GM20431 (cell line): ENCODE measurements around the gene TDP2.

Experiments used
- in situ Hi-C: fragments of 300-500 bp; cut with MseI, MboI; formaldehyde crosslinking; loops from one replicate; pipeline ENCODE4 v1.15.0; 2020; ENCODE audit warnings: low sequenced_read_pairs; ENCODE audit not compliant: unreplicated experiment

Gene TDP2

GRCh38 chr6:24666641-24667377, at the start of gene TDP2, which contains the start of gene ACOT13:
TSS of gene TDP2 (minus strand) at chr6:24666899. CDS start at chr6:24666862, 37 bp downstream.
TSS of gene ACOT13 (plus strand) at chr6:24667077. CDS start at chr6:24667264, 187 bp downstream.
- in situ Hi-C loops, result no loop called here

GRCh38 chr6:24710519-24711303, 44.0 kb upstream of the TDP2 start:
- in situ Hi-C loops, result no loop called here

GRCh38 chr6:24709014-24709711, 42.5 kb upstream of the TDP2 start:
- in situ Hi-C loops, result no loop called here

GRCh38 chr6:24708612-24709011, 41.9 kb upstream of the TDP2 start:
- in situ Hi-C loops, result no loop called here

- in situ Hi-C loops, result no loop called here
These were observed 37.8 kb upstream of the TDP2 start for GRCh38 chr6:24704468-24704867.

- in situ Hi-C loops, result no loop called here
These were observed 36.1 kb upstream of the TDP2 start for GRCh38 chr6:24702720-24703282.

GRCh38 chr6:24699521-24700359, 33.0 kb upstream of the TDP2 start:
- in situ Hi-C loops, result loop anchor here (10.0 kb wide), 1 partner anchor 105 kb away; no protein-coding TSS in a partner anchor

GRCh38 chr6:24696097-24696496, 29.4 kb upstream of the TDP2 start:
- in situ Hi-C loops, result loop anchor here (10.0 kb wide), 1 partner anchor 101 kb away; no protein-coding TSS in a partner anchor

- in situ Hi-C loops, result loop anchor here (10.0 kb wide), 1 partner anchor 101 kb away; no protein-coding TSS in a partner anchor
These were observed 28.9 kb upstream of the TDP2 start for GRCh38 chr6:24695635-24696034.

- in situ Hi-C loops, result loop anchor here (10.0 kb wide), 1 partner anchor 99 kb away; no protein-coding TSS in a partner anchor
These were observed 27.5 kb upstream of the TDP2 start for GRCh38 chr6:24694198-24694597.

- in situ Hi-C loops, result loop anchor here (10.0 kb wide), 1 partner anchor 98 kb away; no protein-coding TSS in a partner anchor
These were observed 26.3 kb upstream of the TDP2 start for GRCh38 chr6:24692848-24693592.

GRCh38 chr6:24692415-24692814, 25.7 kb upstream of the TDP2 start:
- in situ Hi-C loops, result loop anchor here (10.0 kb wide), 1 partner anchor 98 kb away; no protein-coding TSS in a partner anchor

- in situ Hi-C loops, result loop anchor here (10.0 kb wide), 1 partner anchor 97 kb away; no protein-coding TSS in a partner anchor
These were observed 25.3 kb upstream of the TDP2 start for GRCh38 chr6:24692003-24692402.

GRCh38 chr6:24691550-24691949, 24.9 kb upstream of the TDP2 start:
- in situ Hi-C loops, result loop anchor here (10.0 kb wide), 1 partner anchor 97 kb away; no protein-coding TSS in a partner anchor

- in situ Hi-C loops, result loop anchor here (10.0 kb wide), 1 partner anchor 96 kb away; no protein-coding TSS in a partner anchor
These were observed 23.9 kb upstream of the TDP2 start for GRCh38 chr6:24690593-24690992.

- in situ Hi-C loops, result loop anchor here (10.0 kb wide), 1 partner anchor 95 kb away; no protein-coding TSS in a partner anchor
These were observed 23.3 kb upstream of the TDP2 start for GRCh38 chr6:24689964-24690363.

GRCh38 chr6:24686946-24687345, 20.2 kb upstream of the TDP2 start:
- in situ Hi-C loops, result no loop called here

GRCh38 chr6:24686408-24686807, 19.7 kb upstream of the TDP2 start:
- in situ Hi-C loops, result no loop called here
